Neural cell (in vitro differentiated cells): Measurements from ENCODE around the gene FAM184A.

ENCODE experiments used
- EP300 ChIP-seq: fragments of 450-650 bp; conservative IDR thresholded peaks from 2 replicates; pipeline ENCODE4 v1.6.1; 2014; ENCODE audit warnings: antibody characterized with exemption, mild to moderate bottlenecking, moderate library complexity; ENCODE audit not compliant: poor library complexity, severe bottlenecking
- EZH2 ChIP-seq: fragments of 200-600, 300-800 bp; shearing (Covaris generic), sonication (generic); IDR thresholded peaks from 2 replicates; pipeline ENCODE4 v1.6.1; 2014; ENCODE audit warnings: antibody characterized with exemption, low read length, borderline replicate concordance, mild to moderate bottlenecking; ENCODE audit not compliant: insufficient read depth, poor library complexity, severe bottlenecking
- MXI1 ChIP-seq: fragments of 450-650 bp; conservative IDR thresholded peaks from 2 replicates; pipeline ENCODE4 v1.6.1; 2014; ENCODE audit warnings: antibody characterized with exemption, mild to moderate bottlenecking; ENCODE audit not compliant: poor library complexity, severe bottlenecking
- POLR2AphosphoS5 ChIP-seq: IDR thresholded peaks from 2 replicates; pipeline ENCODE4 v1.6.1; 2012
- RAD21 ChIP-seq: fragments of 450-650 bp; conservative IDR thresholded peaks from 2 replicates; pipeline ENCODE4 v1.6.1; 2014; ENCODE audit warnings: antibody characterized with exemption, mild to moderate bottlenecking, moderate library complexity
- REST ChIP-seq: IDR thresholded peaks from 2 replicates; pipeline ENCODE4 v1.6.1; 2012; ENCODE audit warnings: borderline replicate concordance
- SMC3 ChIP-seq: fragments of 450-650 bp; conservative IDR thresholded peaks from 2 replicates; pipeline ENCODE4 v1.6.1; 2014; ENCODE audit warnings: antibody characterized with exemption, mild to moderate bottlenecking, moderate library complexity; ENCODE audit not compliant: poor library complexity
- TAF1 ChIP-seq: IDR thresholded peaks from 2 replicates; pipeline ENCODE4 v1.6.1; 2012; ENCODE audit warnings: low read depth
- TF ChIP-seq, protein P1 (sequence below): fragments of 450-650 bp; IDR thresholded peaks from 2 replicates; pipeline ENCODE4 v1.5.1; 2014; ENCODE audit warnings: antibody characterized with exemption, mild to moderate bottlenecking, moderate library complexity; ENCODE audit not compliant: poor library complexity, severe bottlenecking

- TF ChIP-seq, protein P1, sequence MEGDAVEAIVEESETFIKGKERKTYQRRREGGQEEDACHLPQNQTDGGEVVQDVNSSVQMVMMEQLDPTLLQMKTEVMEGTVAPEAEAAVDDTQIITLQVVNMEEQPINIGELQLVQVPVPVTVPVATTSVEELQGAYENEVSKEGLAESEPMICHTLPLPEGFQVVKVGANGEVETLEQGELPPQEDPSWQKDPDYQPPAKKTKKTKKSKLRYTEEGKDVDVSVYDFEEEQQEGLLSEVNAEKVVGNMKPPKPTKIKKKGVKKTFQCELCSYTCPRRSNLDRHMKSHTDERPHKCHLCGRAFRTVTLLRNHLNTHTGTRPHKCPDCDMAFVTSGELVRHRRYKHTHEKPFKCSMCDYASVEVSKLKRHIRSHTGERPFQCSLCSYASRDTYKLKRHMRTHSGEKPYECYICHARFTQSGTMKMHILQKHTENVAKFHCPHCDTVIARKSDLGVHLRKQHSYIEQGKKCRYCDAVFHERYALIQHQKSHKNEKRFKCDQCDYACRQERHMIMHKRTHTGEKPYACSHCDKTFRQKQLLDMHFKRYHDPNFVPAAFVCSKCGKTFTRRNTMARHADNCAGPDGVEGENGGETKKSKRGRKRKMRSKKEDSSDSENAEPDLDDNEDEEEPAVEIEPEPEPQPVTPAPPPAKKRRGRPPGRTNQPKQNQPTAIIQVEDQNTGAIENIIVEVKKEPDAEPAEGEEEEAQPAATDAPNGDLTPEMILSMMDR = no peak
- TF ChIP-seq EP300 (no peak), POLR2AphosphoS5 (no peak), EZH2 (no peak), SMC3 (no peak), TAF1 (no peak), RAD21 (no peak), REST (no peak), MXI1 (no peak)
Measured at GRCh38 chr6:118967239-118967638, 111.2 kb downstream of the FAM184A start.
